WTC11 (cell line): Measurements from ENCODE around the gene LGR4. TPM values are rescaled to one million over a fixed set of nuclear protein-coding genes. Genes with fewer than 3 reads are reported as not detected.
A peak's percentile ranks its signal among the peaks of the same experiment; 100 is the strongest.

Experiments
- ATAC-seq: fragments of 200-7000 bp; cut with Tn5 transposase; 2 replicates; pipeline ENCODE4 v1.10.0; 2021; ENCODE audit warnings: mild to moderate bottlenecking, moderate library complexity
- CTCF ChIA-PET: fragments of 300-600 bp; sonication (Branson Sonifier 250); formaldehyde crosslinking; loops from one replicate; lab custom pipeline; 2021; ENCODE audit warnings: antibody characterized with exemption; lab: Charles Lee
- POLR2A ChIA-PET: fragments of 350-600 bp; sonication (Branson Sonifier 250); formaldehyde crosslinking; loops from one replicate; lab custom pipeline; 2021; ENCODE audit warnings: antibody characterized with exemption; lab: Charles Lee
- DNase-seq: peaks from one replicate; pipeline ENCODE4 v3.0.0; 2021; ENCODE audit warnings: low spot score
- H3K27ac Mint-ChIP-seq: 2 replicates; pipeline ENCODE4 v1.8.0; 2021; ENCODE audit warnings: mixed read lengths
- H3K27me3 Mint-ChIP-seq: 2 replicates; pipeline ENCODE4 v1.8.0; 2021; ENCODE audit warnings: low read depth, mild to moderate bottlenecking, moderate library complexity, mixed read lengths
- H3K36me3 Mint-ChIP-seq: 2 replicates; pipeline ENCODE4 v1.8.0; 2021; ENCODE audit warnings: mixed read lengths
- H3K4me1 Mint-ChIP-seq: 2 replicates; pipeline ENCODE4 v1.8.0; 2022; ENCODE audit warnings: mixed read lengths
- H3K4me3 Mint-ChIP-seq: 2 replicates; pipeline ENCODE4 v1.8.0; 2021; ENCODE audit warnings: mild to moderate bottlenecking, moderate library complexity, mixed read lengths
- H3K9me3 Mint-ChIP-seq: 2 replicates; pipeline ENCODE4 v1.8.0; 2021; ENCODE audit warnings: mixed read lengths
- ARID4B ChIP-seq: sonication (generic); formaldehyde crosslinking; IDR thresholded peaks from 2 replicates; pipeline ENCODE4 v1.8.0; 2023; ENCODE audit warnings: missing genetic modification reagents, mild to moderate bottlenecking, borderline replicate concordance
- ATF6 ChIP-seq: sonication (generic); formaldehyde crosslinking; IDR thresholded peaks from 2 replicates; pipeline ENCODE4 v1.8.1; 2023; ENCODE audit warnings: mild to moderate bottlenecking, missing genetic modification reagents
- CREM ChIP-seq: sonication (generic); formaldehyde crosslinking; IDR thresholded peaks from 2 replicates; pipeline ENCODE4 v1.8.1; 2022; ENCODE audit warnings: mild to moderate bottlenecking, missing genetic modification reagents, moderate library complexity
- E2F4 ChIP-seq: sonication (generic); formaldehyde crosslinking; IDR thresholded peaks from 2 replicates; pipeline ENCODE4 v1.8.1; 2022; ENCODE audit warnings: low read depth, mild to moderate bottlenecking, moderate library complexity, missing genetic modification reagents, borderline replicate concordance
- ETV6 ChIP-seq: sonication (generic); formaldehyde crosslinking; IDR thresholded peaks from 2 replicates; pipeline ENCODE4 v1.8.1; 2022; ENCODE audit warnings: mild to moderate bottlenecking, missing genetic modification reagents
- FOXP1 ChIP-seq: sonication (generic); formaldehyde crosslinking; IDR thresholded peaks from 2 replicates; pipeline ENCODE4 v1.8.0; 2022; ENCODE audit warnings: missing genetic modification reagents, mild to moderate bottlenecking, moderate library complexity, borderline replicate concordance
- GABPB1 ChIP-seq: sonication (generic); formaldehyde crosslinking; IDR thresholded peaks from 2 replicates; pipeline ENCODE4 v1.8.1; 2023; ENCODE audit warnings: mild to moderate bottlenecking, missing genetic modification reagents
- GTF2I ChIP-seq: fragments of 250-450 bp; sonication (Bioruptor Pico); conservative IDR thresholded peaks from 2 replicates; pipeline ENCODE4 v1.4.0; 2021; ENCODE audit warnings: mild to moderate bottlenecking
- IRF2 ChIP-seq: sonication (generic); formaldehyde crosslinking; IDR thresholded peaks from 2 replicates; pipeline ENCODE4 v1.8.0; 2022; ENCODE audit warnings: low read depth, missing genetic modification reagents, borderline replicate concordance
- JUN ChIP-seq: sonication (generic); formaldehyde crosslinking; IDR thresholded peaks from 2 replicates; pipeline ENCODE4 v1.8.0; 2023; ENCODE audit warnings: mild to moderate bottlenecking, missing genetic modification reagents
- MAX ChIP-seq: sonication (generic); formaldehyde crosslinking; IDR thresholded peaks from 2 replicates; pipeline ENCODE4 v1.8.0; 2022; ENCODE audit warnings: mild to moderate bottlenecking, missing genetic modification reagents
- MXD4 ChIP-seq: fragments of 250-450 bp; sonication (Bioruptor Pico); IDR thresholded peaks from 2 replicates; pipeline ENCODE4 v1.8.0; 2021; ENCODE audit warnings: mild to moderate bottlenecking, moderate library complexity, borderline replicate concordance
- NFATC4 ChIP-seq: fragments of 250-450 bp; sonication (Bioruptor Pico); IDR thresholded peaks from 2 replicates; pipeline ENCODE4 v1.9.0; 2021; ENCODE audit warnings: mild to moderate bottlenecking
- NR1H2 ChIP-seq: sonication (generic); formaldehyde crosslinking; IDR thresholded peaks from 2 replicates; pipeline ENCODE4 v1.9.0; 2021; ENCODE audit warnings: mild to moderate bottlenecking, moderate library complexity, missing genetic modification reagents
- NR3C1 ChIP-seq: sonication (generic); formaldehyde crosslinking; conservative IDR thresholded peaks from 2 replicates; pipeline ENCODE4 v1.8.1; 2023; ENCODE audit warnings: low read depth, mild to moderate bottlenecking, missing genetic modification reagents
- RELA ChIP-seq: sonication (generic); formaldehyde crosslinking; IDR thresholded peaks from 2 replicates; pipeline ENCODE4 v1.8.1; 2022; ENCODE audit warnings: missing genetic modification reagents, mild to moderate bottlenecking, borderline replicate concordance
- SP1 ChIP-seq: sonication (generic); formaldehyde crosslinking; conservative IDR thresholded peaks from 2 replicates; pipeline ENCODE4 v1.8.1; 2022; ENCODE audit warnings: missing genetic modification reagents
- TEAD4 ChIP-seq: sonication (generic); formaldehyde crosslinking; IDR thresholded peaks from 2 replicates; pipeline ENCODE4 v1.8.0; 2022; ENCODE audit warnings: mild to moderate bottlenecking, missing genetic modification reagents
- ZNF232 ChIP-seq: sonication (generic); formaldehyde crosslinking; IDR thresholded peaks from 2 replicates; pipeline ENCODE4 v1.8.0; 2022; ENCODE audit warnings: mild to moderate bottlenecking, missing genetic modification reagents
- ZNF425 ChIP-seq: fragments of 250-450 bp; sonication (Bioruptor Pico); conservative IDR thresholded peaks from 2 replicates; pipeline ENCODE4 v1.9.0; 2021; ENCODE audit warnings: mild to moderate bottlenecking
- total RNA-seq: library from RNA; stranded (reverse); gene quantifications from 3 replicates; pipeline ENCODE4 v1.2.3, GENCODE V29; 2021
- TF ChIP-seq, protein P1 (sequence below): fragments of 200-600 bp; IDR thresholded peaks from 2 replicates; pipeline ENCODE4 v1.8.0; 2022; ENCODE audit warnings: antibody characterized with exemption

The LGR4 gene
- total RNA-seq, 1 experiment from 2014 or later: 53.8 TPM

- TF ChIP-seq ARID4B (CRISPR knock-in tag) (no peak), CREM (CRISPR knock-in tag) (no peak), SP1 (CRISPR knock-in tag) (no peak), GTF2I (CRISPR knock-in tag) (no peak), JUN (no peak), E2F4 (CRISPR knock-in tag) (no peak), MXD4 (no peak)
Measured at GRCh38 chr11:27371489-27371888, 101.1 kb downstream of the LGR4 start (continued).

- DNase-seq (no peak), ATAC-seq (peak; percentile 79)
- H3K27me3 Mint-ChIP-seq: no peaks in the 10 kb centered on the region
- peaks cover 44% of the 10 kb centered on the region for H3K36me3 Mint-ChIP-seq
- CTCF ChIA-PET: interaction anchor here (0.7 to 1.3 kb wide), 4 partner anchors 11 to 186 kb away, joined by 3 to 4 read pairs (median 4); no protein-coding TSS in a partner anchor
- H3K27ac Mint-ChIP-seq: no peak overlapping the region
- H3K4me3 Mint-ChIP-seq: no peak overlapping the region
- TF ChIP-seq ATF6 (no peak), NR3C1 (no peak), ZNF232 (CRISPR knock-in tag) (no peak), ARID4B (CRISPR knock-in tag) (no peak), CREM (CRISPR knock-in tag) (no peak), NR1H2 (no peak), FOXP1 (CRISPR knock-in tag) (no peak), RELA (CRISPR knock-in tag) (no peak), MAX (CRISPR knock-in tag) (no peak), GABPB1 (CRISPR knock-in tag) (no peak), IRF2 (no peak), ZNF425 (CRISPR knock-in tag) (no peak), TEAD4 (CRISPR knock-in tag) (no peak), NFATC4 (no peak), ETV6 (no peak)
- TF ChIP-seq, protein P1, sequence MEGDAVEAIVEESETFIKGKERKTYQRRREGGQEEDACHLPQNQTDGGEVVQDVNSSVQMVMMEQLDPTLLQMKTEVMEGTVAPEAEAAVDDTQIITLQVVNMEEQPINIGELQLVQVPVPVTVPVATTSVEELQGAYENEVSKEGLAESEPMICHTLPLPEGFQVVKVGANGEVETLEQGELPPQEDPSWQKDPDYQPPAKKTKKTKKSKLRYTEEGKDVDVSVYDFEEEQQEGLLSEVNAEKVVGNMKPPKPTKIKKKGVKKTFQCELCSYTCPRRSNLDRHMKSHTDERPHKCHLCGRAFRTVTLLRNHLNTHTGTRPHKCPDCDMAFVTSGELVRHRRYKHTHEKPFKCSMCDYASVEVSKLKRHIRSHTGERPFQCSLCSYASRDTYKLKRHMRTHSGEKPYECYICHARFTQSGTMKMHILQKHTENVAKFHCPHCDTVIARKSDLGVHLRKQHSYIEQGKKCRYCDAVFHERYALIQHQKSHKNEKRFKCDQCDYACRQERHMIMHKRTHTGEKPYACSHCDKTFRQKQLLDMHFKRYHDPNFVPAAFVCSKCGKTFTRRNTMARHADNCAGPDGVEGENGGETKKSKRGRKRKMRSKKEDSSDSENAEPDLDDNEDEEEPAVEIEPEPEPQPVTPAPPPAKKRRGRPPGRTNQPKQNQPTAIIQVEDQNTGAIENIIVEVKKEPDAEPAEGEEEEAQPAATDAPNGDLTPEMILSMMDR: no peak
- TF ChIP-seq, all 79 proteins: peak for 0
- H3K4me1 Mint-ChIP-seq: no peaks in the 10 kb centered on the region
- POLR2A ChIA-PET: interaction anchor here (0.6 kb wide), 1 partner anchor 93 kb away, joined by 5 read pairs; no protein-coding TSS in a partner anchor
- no peaks in the 10 kb centered on the region for H3K9me3 Mint-ChIP-seq
Measured at GRCh38 chr11:27370374-27370773, 102.2 kb downstream of the LGR4 start.
